Type B pancreatic cell (in vitro differentiated cells): ENCODE results near the gene NFKB2. TPM values are rescaled to one million over a fixed set of nuclear protein-coding genes. Genes with fewer than 3 reads are reported as not detected.

Experiments
- DNase-seq: peaks from one replicate; pipeline ENCODE4 v3.0.0; 2021; ENCODE audit warnings: mixed read lengths; ENCODE audit not compliant: unreplicated experiment; ENCODE audit errors: extremely low spot score
- H3K27ac Mint-ChIP-seq: 2 replicates; pipeline ENCODE4 v1.8.0; 2021; ENCODE audit warnings: mild to moderate bottlenecking, mixed read lengths
- H3K27me3 Mint-ChIP-seq: 2 replicates; pipeline ENCODE4 v1.8.0; 2021; ENCODE audit warnings: mixed read lengths
- H3K36me3 Mint-ChIP-seq: 2 replicates; pipeline ENCODE4 v1.8.0; 2021; ENCODE audit warnings: mixed read lengths
- H3K4me1 Mint-ChIP-seq: one replicate; pipeline ENCODE4 v1.8.0; 2021; ENCODE audit warnings: mixed read lengths; ENCODE audit not compliant: unreplicated experiment
- H3K4me3 Mint-ChIP-seq: 2 replicates; pipeline ENCODE4 v1.8.0; 2021; ENCODE audit warnings: mild to moderate bottlenecking, mixed read lengths
- H3K9me3 Mint-ChIP-seq: 2 replicates; pipeline ENCODE4 v1.8.0; 2021; ENCODE audit warnings: mixed read lengths
- CTCF ChIP-seq: fragments of 200-600 bp; sonication (generic); conservative IDR thresholded peaks from 2 replicates; pipeline ENCODE4 v1.5.0; 2021; ENCODE audit warnings: antibody characterized with exemption, mild to moderate bottlenecking
- total RNA-seq: library from RNA; stranded (reverse); gene quantifications from 2 replicates; pipeline ENCODE4 v1.2.1, GENCODE V29; 2021; ENCODE audit warnings: low replicate concordance

NFKB2 gene
- total RNA-seq, 1 donor from 2014 or later, result 29.7 TPM

GRCh38 chr10:102403115-102403514, 7.6 kb downstream of the NFKB2 start:
- peak; percentile 65 for DNase-seq
- H3K9me3 Mint-ChIP-seq, result no peaks in the 10 kb centered on the region
- H3K4me3 Mint-ChIP-seq, result no peak overlapping the region
- no peaks in the 10 kb centered on the region for H3K4me1 Mint-ChIP-seq
- H3K27ac Mint-ChIP-seq, result no peak overlapping the region
- TF ChIP-seq CTCF, result no peak
- H3K27me3 Mint-ChIP-seq, result peaks cover 26% of the 10 kb centered on the region
- H3K36me3 Mint-ChIP-seq, result no peaks in the 10 kb centered on the region

- H3K36me3 Mint-ChIP-seq, result peaks cover 2% of the 10 kb centered on the region
- peaks cover 33% of the 10 kb centered on the region for H3K27me3 Mint-ChIP-seq
- no peak for TF ChIP-seq CTCF
- H3K9me3 Mint-ChIP-seq, result no peaks in the 10 kb centered on the region
- DNase-seq, result no peak
- no peak overlapping the region for H3K4me3 Mint-ChIP-seq
- no peak overlapping the region for H3K27ac Mint-ChIP-seq
- H3K4me1 Mint-ChIP-seq, result peaks cover 2% of the 10 kb centered on the region
Observed at GRCh38 chr10:102404361-102405107, 9.0 kb downstream of the NFKB2 start.

GRCh38 chr10:102405108-102405571, 9.6 kb downstream of the NFKB2 start:
- Mint-ChIP-seq H3K9me3 (no peaks in the 10 kb centered on the region), H3K4me3 (no peak overlapping the region), H3K27me3 (peaks cover 39% of the 10 kb centered on the region), H3K27ac (no peak overlapping the region), H3K4me1 (peaks cover 8% of the 10 kb centered on the region), H3K36me3 (peaks cover 4% of the 10 kb centered on the region)
- TF ChIP-seq CTCF, result no peak
- DNase-seq, result peak; percentile 68

GRCh38 chr10:102405632-102406031, 10.1 kb downstream of the NFKB2 start:
- DNase-seq, result no peak
- H3K4me3 Mint-ChIP-seq, result no peak overlapping the region
- H3K36me3 Mint-ChIP-seq, result peaks cover 4% of the 10 kb centered on the region
- H3K27me3 Mint-ChIP-seq, result peaks cover 40% of the 10 kb centered on the region
- H3K4me1 Mint-ChIP-seq, result peaks cover 8% of the 10 kb centered on the region
- peak overlapping the region; percentile 58 for H3K27ac Mint-ChIP-seq
- no peaks in the 10 kb centered on the region for H3K9me3 Mint-ChIP-seq
- TF ChIP-seq CTCF, result no peak

GRCh38 chr10:102406815-102407214, 11.3 kb downstream of the NFKB2 start:
- Mint-ChIP-seq H3K4me3 (peak overlapping the region; percentile 59), H3K9me3 (no peaks in the 10 kb centered on the region), H3K27ac (no peak overlapping the region), H3K36me3 (peaks cover 4% of the 10 kb centered on the region), H3K27me3 (peaks cover 52% of the 10 kb centered on the region), H3K4me1 (peaks cover 14% of the 10 kb centered on the region)
- no peak for DNase-seq
- no peak for TF ChIP-seq CTCF
